ENCODE measurements around the gene ADH1C.

The ADH1C gene

DNA sequence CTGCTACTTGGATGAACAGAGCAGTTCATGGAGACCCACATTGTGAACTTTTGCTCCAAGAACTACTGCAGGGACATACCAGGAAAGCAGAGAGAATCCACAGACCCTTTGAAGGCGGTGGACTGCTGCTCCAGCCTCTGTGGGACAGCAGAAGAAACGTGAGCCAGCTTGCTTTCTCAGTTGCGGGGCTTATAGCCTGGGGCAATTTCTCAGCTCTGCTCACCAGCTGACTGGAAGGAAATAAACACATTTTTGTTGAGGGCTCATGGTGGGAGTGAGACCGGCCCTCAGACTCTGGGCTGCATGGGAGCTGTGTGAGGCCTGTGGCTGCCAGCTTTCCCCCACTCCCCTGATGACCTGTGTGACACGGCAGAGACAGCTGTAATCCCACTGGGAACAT, 59.2 kb downstream of the ADH1C start:
- no peak for DNase-seq

DNA sequence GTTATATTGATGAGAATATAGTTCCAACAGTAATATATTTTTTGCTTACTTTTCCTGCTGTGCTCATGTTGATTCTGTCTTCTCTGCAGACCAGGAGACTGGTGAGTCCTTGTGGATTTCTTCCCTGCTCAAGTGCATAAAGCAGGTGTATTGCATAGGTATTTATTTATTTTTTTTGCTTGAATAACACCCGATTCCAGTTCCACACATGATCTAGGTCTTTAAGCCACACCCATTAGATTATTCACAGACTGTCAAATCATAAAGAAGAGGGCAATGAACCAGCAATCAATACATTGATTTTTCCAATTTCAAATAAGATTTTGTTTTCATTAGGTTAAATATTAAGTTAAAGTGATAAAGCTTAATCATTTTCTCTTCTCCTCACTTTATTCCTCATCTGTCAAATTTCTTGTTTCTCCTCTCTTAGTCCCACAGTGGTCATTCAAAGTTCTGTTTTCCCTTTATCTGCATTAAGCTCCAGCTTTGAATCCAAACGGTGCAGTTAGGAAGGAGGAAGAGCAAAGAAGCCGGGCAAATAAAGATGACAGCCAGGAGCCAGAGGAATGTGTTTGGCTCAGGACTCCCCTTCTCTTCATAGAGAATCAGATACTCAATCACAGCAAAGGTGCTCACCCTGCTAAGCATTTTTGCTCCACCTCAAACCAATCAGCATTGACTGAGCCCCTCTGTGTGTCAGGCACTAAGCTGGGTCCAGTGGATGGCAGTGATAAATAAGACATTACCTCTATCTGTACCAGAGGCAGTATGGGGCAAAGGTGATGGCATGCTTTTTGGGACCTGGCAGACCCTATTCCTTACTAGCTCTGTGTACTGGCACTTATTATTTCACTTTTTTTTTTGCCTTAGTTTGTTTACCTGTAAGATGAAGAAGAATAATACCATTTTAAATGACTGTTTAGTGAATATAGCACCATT, 61.4 kb downstream of the ADH1C start, which contains the start of gene ADH1A:
ADH1A (minus strand) TSS at position 138 of the 939 bp plus-strand sequence; CDS start at position 67, 71 bp downstream.
- DNase-seq, result no peak

All from activated CD8-positive, alpha-beta memory T cell treated with anti-CD3 and anti-CD28 coated beads, Interleukin-2, amount 50 U/mL, for 4 hours (primary cell).